A673 (cell line): Measurements from ENCODE around the gene CRADD.

Experiments used
- CTCF ChIP-seq: fragments of 300-800, 200-600 bp; sonication (generic); conservative IDR thresholded peaks from 2 replicates; pipeline ENCODE4 v1.5.1; 2017; ENCODE audit warnings: low read depth, mild to moderate bottlenecking, antibody characterized with exemption, low read length, moderate library complexity, mixed read lengths
- EZH2 ChIP-seq: fragments of 200-600 bp; sonication (generic); IDR thresholded peaks from 2 replicates; pipeline ENCODE4 v1.6.1; 2017; ENCODE audit warnings: borderline replicate concordance, low read depth, mild to moderate bottlenecking, mixed read lengths, antibody characterized with exemption, low read length; ENCODE audit not compliant: poor library complexity, severe bottlenecking

GRCh38 chr12:93889516-93890212 is 212.5 kb downstream of the CRADD start:
- no peak for TF ChIP-seq CTCF
- TF ChIP-seq EZH2 = no peak
